ENCODE measurements around the gene FAM124A.
A peak's percentile ranks its signal among the peaks of the same experiment; 100 is the strongest.

FAM124A gene

GRCh38 chr13:51246418-51247277 lies 24.4 kb downstream of the FAM124A start:
- Histone ChIP-seq H3K9me3 (ENCODE audit: insufficient read depth, low read length) (no peaks in the 10 kb centered on the region), H3K79me2 (ENCODE audit: low read length) (no peaks in the 10 kb centered on the region), H3K36me3 (replicated peaks; ENCODE audit: low read depth, low read length) (no peaks in the 10 kb centered on the region), H3K27me3 (ENCODE audit: low read depth, low read length) (no peaks in the 10 kb centered on the region), H3K4me1 (ENCODE audit: low read length) (no peaks in the 10 kb centered on the region), H3K4me3 (ENCODE audit: low read length) (no peak overlapping the region), H3K9ac (ENCODE audit: low read length) (no peak overlapping the region), H3K27ac (ENCODE audit: low read length) (no peak overlapping the region), H3K4me2 (ENCODE audit: low read length) (no peak overlapping the region), H2AFZ (ENCODE audit: low read depth, low read length) (no peak overlapping the region), H4K20me1 (ENCODE audit: insufficient read depth, low read length) (no peaks in the 10 kb centered on the region)
- TF ChIP-seq EZH2phosphoT487 (IDR thresholded peaks at IDR 0.05; ENCODE audit: low read depth), result no peak
- TF ChIP-seq, protein P1, sequence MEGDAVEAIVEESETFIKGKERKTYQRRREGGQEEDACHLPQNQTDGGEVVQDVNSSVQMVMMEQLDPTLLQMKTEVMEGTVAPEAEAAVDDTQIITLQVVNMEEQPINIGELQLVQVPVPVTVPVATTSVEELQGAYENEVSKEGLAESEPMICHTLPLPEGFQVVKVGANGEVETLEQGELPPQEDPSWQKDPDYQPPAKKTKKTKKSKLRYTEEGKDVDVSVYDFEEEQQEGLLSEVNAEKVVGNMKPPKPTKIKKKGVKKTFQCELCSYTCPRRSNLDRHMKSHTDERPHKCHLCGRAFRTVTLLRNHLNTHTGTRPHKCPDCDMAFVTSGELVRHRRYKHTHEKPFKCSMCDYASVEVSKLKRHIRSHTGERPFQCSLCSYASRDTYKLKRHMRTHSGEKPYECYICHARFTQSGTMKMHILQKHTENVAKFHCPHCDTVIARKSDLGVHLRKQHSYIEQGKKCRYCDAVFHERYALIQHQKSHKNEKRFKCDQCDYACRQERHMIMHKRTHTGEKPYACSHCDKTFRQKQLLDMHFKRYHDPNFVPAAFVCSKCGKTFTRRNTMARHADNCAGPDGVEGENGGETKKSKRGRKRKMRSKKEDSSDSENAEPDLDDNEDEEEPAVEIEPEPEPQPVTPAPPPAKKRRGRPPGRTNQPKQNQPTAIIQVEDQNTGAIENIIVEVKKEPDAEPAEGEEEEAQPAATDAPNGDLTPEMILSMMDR (IDR thresholded peaks at IDR 0.05; ENCODE audit: low read depth, low read length), result no peak

DNA sequence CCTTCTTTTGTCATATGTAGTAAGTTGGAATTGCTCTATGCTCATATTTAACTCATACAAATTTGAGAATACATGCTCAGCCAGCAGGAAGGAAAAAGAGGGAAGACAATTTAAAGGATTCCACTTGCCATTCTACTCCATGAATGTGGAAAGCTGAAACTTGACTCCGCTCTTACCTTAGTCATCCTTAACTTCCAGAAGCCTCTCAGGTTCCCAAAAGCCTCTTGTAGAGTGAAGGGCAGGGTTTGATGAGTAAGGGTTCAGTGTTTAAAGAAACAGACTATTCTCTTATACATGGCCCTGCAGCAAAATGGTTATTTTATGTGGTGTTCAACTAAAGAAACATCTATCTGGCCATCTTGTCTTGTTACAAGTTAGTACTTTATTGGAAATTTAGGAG lies 27.1 kb downstream of the FAM124A start:
- H3K4me1 ChIP-seq (ENCODE audit: low read length), result peaks cover 24% of the 10 kb centered on the region
- H3K27ac ChIP-seq (ENCODE audit: low read length), result no peak overlapping the region
- no peak overlapping the region for H3K4me2 ChIP-seq (ENCODE audit: low read length)
- H3K9me3 ChIP-seq (ENCODE audit: insufficient read depth, low read length), result no peaks in the 10 kb centered on the region
- H2AFZ ChIP-seq (ENCODE audit: low read depth, low read length), result no peak overlapping the region
- no peaks in the 10 kb centered on the region for H3K79me2 ChIP-seq (ENCODE audit: low read length)
- no peaks in the 10 kb centered on the region for H4K20me1 ChIP-seq (ENCODE audit: insufficient read depth, low read length)
- no peak for TF ChIP-seq EZH2phosphoT487 (IDR thresholded peaks at IDR 0.05; ENCODE audit: low read depth)
- no peak overlapping the region for H3K4me3 ChIP-seq (ENCODE audit: low read length)
- no peak overlapping the region for H3K9ac ChIP-seq (ENCODE audit: low read length)
- H3K27me3 ChIP-seq (ENCODE audit: low read depth, low read length), result no peaks in the 10 kb centered on the region
- H3K36me3 ChIP-seq (replicated peaks; ENCODE audit: low read depth, low read length), result no peaks in the 10 kb centered on the region

DNA sequence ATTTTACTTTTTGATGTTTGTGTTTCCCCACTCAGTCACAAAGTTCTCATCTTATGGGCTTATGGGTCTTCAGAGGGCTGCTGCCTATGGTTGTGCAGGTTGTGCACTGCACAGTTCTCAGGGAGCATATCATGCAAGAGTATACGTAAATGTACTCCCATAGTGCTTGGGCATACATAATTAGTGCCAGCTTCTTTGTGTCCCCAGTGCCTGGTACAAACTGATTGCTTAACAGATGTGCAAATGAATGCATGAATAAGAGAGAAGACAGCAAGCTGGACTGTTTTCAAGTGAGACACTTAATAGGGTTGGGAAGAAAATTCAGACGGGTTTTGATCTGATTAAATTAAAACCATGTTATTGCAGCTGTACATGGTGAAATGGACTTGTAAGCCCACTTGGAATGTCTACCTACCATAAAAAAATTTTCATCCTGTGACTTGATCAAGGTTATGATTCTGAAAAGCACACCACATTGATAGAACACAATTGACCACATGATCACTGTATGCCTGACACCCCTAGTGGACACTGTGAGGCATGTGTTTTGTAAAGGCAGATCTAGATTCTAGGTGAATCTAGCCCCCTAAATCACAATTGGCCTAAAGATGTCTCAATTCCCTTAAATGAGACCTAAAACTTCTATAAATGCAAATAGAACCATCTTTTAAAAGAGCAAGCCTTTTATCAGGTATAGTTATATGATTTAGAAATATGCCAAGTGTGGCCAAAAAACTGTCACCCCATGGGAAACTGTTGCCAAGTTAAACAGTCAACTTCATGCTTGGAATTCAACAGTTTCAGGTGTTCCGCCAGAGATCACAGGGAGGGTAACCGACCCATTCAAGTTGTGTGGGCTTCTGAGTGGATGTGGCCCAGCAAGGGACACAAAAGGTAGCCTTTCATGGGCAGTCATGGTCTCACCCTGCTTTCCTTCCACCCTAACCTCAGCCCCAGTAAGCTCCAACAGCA lies 27.9 kb downstream of the FAM124A start:
- no peaks in the 10 kb centered on the region for H3K9me3 ChIP-seq (ENCODE audit: insufficient read depth, low read length)
- TF ChIP-seq EZH2phosphoT487 (IDR thresholded peaks at IDR 0.05; ENCODE audit: low read depth), result no peak
- TF ChIP-seq, protein P1 (IDR thresholded peaks at IDR 0.05; ENCODE audit: low read depth, low read length), result peak; percentile 58
- H4K20me1 ChIP-seq (ENCODE audit: insufficient read depth, low read length), result no peaks in the 10 kb centered on the region
- no peaks in the 10 kb centered on the region for H3K27me3 ChIP-seq (ENCODE audit: low read depth, low read length)
- H3K79me2 ChIP-seq (ENCODE audit: low read length), result no peaks in the 10 kb centered on the region
- H2AFZ ChIP-seq (ENCODE audit: low read depth, low read length), result no peak overlapping the region
- H3K36me3 ChIP-seq (replicated peaks; ENCODE audit: low read depth, low read length), result no peaks in the 10 kb centered on the region
- peaks cover 32% of the 10 kb centered on the region for H3K4me1 ChIP-seq (ENCODE audit: low read length)
- H3K4me2 ChIP-seq (ENCODE audit: low read length), result no peak overlapping the region
- H3K9ac ChIP-seq (ENCODE audit: low read length), result no peak overlapping the region
- H3K27ac ChIP-seq (ENCODE audit: low read length), result no peak overlapping the region
- H3K4me3 ChIP-seq (ENCODE audit: low read length), result no peak overlapping the region

DNA sequence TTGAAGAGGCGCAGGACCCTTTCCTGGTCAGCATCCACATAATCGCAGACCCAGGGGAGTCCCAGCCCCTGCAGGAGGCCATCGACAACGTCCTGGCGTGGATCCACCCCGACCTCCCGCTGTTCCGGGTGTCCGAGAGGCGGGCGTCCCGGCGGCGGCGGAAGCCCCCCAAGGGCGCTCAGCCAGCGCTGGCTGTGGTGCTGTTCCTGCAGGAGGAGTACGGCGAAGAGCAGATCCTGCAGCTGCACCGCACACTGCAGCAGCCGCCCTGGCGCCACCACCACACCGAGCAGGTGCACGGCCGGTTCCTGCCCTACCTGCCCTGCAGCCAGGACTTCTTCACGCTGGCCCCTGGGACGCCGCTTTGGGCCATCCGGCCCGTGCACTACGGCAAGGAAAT lies 29.3 kb downstream of the FAM124A start:
- Histone ChIP-seq H2AFZ (ENCODE audit: low read depth, low read length) (no peak overlapping the region), H3K4me2 (ENCODE audit: low read length) (no peak overlapping the region), H3K4me1 (ENCODE audit: low read length) (peaks cover 36% of the 10 kb centered on the region), H3K27ac (ENCODE audit: low read length) (no peak overlapping the region), H3K79me2 (ENCODE audit: low read length) (no peaks in the 10 kb centered on the region), H4K20me1 (ENCODE audit: insufficient read depth, low read length) (no peaks in the 10 kb centered on the region), H3K4me3 (ENCODE audit: low read length) (no peak overlapping the region), H3K36me3 (replicated peaks; ENCODE audit: low read depth, low read length) (no peaks in the 10 kb centered on the region), H3K9me3 (ENCODE audit: insufficient read depth, low read length) (no peaks in the 10 kb centered on the region), H3K27me3 (ENCODE audit: low read depth, low read length) (no peaks in the 10 kb centered on the region), H3K9ac (ENCODE audit: low read length) (no peak overlapping the region)
- TF ChIP-seq EZH2phosphoT487 (IDR thresholded peaks at IDR 0.05; ENCODE audit: low read depth), result no peak
- TF ChIP-seq, protein P1 (IDR thresholded peaks at IDR 0.05; ENCODE audit: low read depth, low read length), result no peak

All from OCI-LY3 (cell line).